HG02642 (cell line): ENCODE data around the gene ANKRD37.
"Not testable (repeated sequence)": the region's sequence is repeated elsewhere in the genome, so short reads cannot be mapped to it uniquely, and the experiment has no call there.

Experiments used
- ATAC-seq: cut with Tn5 transposase; IDR thresholded peaks from one replicate; pipeline ENCODE4 v1.9.1; 2021; ENCODE audit warnings: mild to moderate bottlenecking; ENCODE audit not compliant: unreplicated experiment, poor library complexity

The ANKRD37 gene, protein sequence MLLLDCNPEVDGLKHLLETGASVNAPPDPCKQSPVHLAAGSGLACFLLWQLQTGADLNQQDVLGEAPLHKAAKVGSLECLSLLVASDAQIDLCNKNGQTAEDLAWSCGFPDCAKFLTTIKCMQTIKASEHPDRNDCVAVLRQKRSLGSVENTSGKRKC

DNA sequence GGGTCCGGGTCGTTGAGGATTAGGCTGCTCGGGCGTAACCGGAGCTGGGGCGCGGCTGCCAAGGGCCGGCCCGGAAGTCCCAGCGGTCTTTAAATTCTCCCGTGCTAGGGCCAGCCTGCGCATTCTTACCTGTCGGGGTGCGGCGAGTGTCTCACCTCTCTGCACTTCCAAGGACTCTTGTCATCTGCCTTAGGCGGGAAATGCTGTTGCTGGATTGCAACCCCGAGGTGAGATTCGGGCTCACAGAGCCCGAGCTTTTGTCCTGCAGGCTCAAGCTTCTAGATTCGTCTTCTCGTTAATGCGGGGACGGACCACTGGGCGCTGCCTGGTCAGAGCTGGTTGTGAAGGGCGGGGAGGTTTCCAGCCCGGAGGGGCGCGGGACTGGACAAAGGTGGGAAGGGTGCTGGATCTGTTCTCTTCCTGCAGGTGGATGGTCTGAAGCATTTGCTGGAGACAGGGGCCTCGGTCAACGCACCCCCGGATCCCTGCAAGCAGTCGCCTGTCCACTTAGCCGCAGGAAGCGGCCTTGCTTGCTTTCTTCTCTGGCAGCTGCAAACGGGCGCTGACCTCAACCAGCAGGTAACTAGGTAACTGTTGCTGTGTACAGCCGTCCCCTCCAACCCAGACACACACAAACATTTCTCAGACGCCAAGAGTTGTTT lies at the start of gene ANKRD37:
Gene ANKRD37, plus strand, starts transcription at position 118 of the 662 bp plus-strand sequence. Its CDS starts 83 bp downstream, at position 201.
- ATAC-seq, result no peak

DNA sequence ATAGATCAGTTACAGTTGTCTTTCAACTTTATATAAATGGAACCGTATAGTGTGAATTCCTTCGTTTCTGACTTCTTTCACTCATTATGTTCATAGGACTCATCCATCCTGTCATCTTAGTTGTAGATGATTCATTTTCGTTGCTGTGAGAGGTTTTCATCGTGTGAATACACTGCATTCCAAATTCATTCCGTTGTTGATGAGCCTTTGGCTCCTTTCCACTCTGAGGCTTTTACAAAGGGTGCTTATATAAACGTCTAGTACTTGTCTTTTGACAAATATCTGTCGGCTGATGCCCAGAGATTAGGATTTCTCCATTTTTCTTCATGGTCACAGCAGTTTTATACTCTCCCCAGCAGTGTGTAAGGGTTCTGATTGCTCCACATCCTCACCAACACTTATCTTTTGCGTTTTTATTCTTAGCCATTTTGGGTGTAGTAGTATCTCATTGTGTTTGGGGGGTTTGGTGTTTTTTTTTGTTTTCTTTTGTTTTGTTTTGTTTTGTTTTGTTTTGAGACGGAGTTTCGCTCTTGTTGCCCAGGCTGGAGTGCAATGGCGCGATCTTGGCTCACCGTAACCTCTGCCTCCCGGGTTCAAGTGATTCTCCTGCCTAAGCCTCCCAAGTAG lies 49.6 kb upstream of the ANKRD37 start:
- no peak for ATAC-seq

DNA sequence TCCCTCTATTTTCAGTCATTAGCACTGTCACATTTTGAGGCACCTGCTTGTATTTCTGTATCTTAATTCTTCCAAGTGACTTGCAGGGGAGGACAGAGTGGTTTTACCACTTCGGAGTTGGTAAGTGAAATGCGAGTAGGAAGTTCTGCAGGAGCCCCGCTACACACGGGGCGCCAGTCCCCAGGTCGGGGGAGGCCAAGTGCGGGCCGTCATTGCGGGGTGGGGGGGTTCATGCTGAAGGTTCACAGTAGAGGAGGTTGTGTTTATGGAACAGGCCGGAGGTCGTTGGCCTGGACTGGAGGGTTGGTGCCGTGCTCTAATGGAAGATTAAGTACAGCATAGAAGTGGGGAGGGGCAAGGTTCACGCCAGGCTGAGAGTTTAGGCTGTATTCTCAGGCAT lies 45.0 kb upstream of the ANKRD37 start:
- no peak for ATAC-seq

DNA sequence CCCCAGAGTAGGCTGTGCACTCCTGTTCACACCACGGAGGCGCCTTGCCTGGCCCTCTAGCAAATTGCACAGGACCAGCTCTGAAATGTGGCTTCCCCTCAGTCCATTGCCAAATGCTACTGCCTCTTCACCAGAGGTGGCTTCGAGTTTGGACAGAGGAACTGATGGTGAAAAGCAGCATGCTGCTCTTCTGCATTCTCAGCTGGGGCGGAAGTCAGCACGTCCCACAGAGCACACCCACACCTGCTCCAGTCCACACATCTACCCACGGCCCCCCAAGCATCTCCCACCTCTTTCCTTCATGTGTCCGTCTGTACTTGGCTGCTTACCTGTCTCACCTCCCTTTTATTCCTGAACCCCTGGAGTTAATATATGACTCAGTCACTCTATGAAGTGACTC lies 44.4 kb upstream of the ANKRD37 start:
- ATAC-seq, result no peak

DNA sequence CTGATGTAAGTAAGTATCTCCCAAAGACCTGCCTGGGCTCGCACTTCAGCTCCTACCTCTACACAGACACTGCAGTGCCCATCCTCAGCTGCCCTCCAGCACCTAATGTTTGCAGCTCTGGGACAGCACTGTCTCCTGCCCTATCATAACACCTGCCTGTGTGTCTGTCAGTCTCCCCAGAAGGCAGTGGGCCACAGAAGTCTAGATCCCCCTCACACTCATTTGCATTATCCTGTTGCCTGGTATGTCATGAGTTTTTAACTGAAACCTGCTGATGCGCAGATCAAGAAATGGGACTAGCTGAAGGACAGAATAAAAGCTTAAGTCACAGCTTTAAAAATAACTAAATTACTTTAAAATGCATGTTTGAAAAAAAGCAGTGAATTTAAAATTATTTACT lies 43.9 kb upstream of the ANKRD37 start:
- no peak for ATAC-seq

DNA sequence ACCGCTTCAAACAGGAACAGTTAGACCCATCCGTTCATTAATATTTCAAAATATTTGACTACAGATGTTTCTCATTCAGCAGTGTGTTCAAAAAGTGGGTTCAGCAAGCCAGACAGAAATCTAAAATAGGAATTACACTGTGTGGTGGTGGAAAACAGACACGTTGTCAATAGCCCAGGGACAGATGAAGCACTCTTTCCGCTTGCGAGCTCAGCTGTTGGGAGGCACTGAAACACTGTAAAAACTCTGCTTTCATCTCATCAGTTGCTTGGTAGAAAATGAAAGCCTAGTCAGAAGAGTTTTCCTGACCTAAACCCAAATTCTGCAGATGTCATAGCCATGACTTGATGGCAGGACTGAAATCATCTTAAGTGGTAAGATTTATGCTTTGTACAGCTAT lies 39.4 kb upstream of the ANKRD37 start:
- ATAC-seq, result no peak

DNA sequence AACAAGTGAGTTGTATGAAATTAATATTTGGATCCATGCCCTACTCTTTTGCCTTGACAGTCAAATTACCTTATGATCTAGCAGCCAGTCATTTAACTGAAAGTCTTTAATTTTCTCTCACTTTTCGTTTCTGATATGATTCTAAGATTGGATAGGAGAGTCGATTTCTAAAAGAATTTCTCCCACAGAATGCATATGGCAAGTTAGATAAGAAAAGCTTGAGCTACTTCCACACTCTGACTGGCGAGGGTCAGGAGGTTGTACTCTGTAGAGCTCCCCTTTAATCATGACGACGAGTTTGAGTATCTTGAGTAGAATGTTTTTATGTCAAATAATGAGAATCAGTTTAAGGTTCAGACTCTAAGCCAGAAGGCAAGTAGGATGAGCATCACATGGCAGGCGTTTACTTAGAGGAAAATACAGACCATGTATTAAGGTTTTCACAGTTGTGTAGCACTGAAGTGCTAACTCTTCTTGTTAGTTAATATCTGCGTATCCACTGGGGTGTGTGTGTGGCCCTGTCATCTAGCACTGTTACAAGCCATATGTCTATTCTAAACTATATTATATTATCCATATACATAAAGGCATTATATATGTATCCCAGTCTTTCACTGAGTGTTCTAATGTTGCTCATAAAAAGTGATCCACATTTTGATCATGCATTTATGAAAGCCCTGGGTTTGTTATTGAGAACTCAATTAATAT lies 38.8 kb upstream of the ANKRD37 start:
- ATAC-seq, result no peak

DNA sequence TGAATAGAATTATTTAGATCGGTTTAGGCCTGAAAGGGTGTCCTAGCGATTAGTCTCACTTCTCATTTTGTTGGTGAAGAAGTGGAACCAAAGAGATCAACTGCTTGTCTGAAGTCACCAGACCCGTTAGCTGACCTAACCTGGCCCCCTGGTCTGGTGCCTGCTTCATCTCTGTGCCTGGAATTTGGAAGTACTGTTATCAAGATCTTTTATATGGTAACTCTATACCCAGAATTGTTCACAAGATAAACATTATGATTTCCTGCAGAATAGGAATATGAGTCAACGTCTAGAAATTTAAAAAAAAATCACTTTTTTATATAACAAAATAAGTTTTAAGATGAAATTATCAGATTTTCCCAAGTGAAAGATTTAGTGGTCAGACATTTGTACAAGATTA lies 38.1 kb upstream of the ANKRD37 start:
- ATAC-seq, result no peak

DNA sequence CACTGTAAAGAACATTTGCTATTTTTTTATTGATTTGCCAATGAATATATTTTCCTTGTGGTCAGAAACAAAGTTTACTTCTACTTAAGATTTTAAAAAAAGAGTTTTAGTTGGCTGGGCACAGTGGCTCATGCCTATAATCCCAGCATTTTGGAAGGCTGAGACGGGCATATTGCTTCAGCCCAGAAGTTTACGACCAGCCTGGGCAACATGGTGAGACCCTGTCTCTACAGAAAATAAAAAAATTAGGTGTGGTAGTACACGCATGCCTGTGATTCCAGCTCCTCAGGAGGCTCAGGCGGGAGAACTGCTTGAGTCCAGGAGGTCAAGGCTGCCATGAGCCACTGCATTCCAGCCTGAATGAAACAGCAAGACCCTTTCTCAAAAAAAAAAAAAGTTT lies 37.7 kb upstream of the ANKRD37 start:
- no peak for ATAC-seq

DNA sequence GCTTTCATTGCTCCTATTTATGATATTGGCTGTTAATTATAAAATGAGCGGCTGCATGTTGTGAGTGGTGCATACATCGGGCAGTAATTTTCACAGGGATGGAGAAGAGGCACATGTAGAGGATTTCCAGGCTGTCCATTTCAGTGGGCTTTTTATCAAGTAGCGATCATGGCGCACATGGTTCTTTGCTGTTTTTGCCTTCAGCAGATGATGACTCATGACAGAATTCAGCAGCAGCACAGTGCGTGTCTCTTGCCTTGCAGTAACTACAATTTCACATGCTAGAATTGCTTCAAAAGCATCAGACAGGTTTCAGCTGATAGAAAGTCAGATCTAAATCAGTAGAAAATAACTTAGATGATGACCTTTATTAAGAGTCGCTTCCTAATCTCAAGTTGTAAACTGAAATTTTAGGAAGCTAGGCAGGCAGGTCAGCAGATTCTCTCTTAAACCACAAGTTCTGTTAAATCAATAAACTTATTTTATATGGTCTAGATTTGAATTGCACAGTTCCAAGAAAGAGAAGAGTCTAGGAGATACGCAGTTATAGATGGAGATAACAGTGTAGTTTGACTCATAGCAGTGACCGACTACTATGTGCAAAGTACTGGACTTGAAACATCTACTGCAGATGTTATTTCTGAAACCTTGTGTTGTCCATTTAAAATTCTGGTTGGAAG lies 36.7 kb upstream of the ANKRD37 start:
- ATAC-seq, result no peak

DNA sequence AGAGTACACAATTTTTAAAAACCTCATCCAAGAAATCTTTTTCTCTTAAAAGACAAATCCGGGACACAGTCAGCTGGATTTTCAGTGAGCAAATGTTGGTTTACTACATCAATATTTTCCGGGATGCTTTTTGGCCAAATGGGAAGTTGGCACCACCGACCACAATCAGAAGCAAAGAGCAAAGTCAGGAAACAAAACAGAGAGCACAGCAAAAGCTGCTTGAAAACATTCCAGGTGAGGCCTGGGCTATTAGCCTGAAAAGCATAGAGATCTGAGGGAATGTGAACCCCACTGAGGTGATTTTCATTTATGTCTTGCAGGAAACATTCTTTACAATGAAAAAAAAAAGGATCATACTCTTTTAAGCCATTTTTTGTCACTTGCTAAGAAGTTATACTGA lies 34.8 kb upstream of the ANKRD37 start:
- no peak for ATAC-seq

DNA sequence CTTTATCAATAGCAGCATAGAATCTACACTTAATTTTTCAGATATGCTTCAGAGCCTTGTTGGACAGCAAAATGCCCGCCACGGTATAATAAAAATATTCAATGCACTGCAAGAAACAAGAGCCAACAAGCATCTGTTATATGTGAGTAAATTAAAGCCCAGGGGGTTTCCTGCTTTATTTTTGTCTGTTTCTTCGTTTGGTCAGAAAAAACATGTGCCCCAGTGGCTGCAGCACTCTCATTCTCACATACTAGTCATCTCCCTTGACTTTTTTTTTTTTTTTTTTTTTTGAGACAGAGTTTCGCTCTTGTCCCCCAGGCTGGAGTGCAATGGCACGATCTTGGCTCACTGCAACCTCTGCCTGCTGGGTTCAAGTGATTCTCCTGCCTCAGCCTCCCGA lies 34.1 kb upstream of the ANKRD37 start:
- not testable (repeated sequence) for ATAC-seq

DNA sequence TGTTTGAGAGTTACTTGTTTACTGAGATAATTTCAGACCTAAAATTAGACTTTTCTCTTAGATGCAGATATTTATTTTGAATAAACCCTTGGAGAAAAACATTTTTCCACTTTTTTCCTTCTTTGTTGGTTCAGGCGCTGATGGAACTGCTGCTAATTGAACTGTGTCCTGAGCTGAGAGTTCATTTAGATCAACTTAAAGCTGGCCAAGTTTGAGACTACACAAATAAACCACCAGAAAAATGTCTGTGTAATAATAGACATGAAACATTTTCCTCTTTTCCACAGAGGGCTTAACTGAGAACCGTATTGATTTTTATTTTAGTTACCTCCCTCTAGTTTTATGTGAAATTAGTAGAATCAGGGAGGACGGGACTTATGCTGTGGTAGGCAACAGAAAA lies 33.4 kb upstream of the ANKRD37 start:
- ATAC-seq, result no peak

DNA sequence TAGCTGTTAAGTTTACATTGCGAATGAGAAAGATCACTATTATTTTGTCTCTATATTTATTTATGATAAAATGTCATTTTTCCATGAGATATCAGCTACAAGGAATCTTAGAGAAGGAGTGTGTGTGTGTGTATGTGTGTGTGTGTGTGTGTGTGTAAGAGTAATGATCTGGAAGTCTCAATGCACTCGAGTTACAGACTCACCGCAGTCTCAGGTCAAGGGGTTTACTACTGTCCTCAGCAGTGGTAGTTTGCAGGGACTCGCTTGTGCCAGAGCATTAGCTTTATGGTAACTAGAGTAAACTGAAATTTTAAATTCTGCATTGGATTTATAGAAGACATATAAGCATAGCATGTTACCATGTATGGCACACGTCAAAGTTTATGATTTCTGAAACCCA lies 31.8 kb upstream of the ANKRD37 start:
- no peak for ATAC-seq

DNA sequence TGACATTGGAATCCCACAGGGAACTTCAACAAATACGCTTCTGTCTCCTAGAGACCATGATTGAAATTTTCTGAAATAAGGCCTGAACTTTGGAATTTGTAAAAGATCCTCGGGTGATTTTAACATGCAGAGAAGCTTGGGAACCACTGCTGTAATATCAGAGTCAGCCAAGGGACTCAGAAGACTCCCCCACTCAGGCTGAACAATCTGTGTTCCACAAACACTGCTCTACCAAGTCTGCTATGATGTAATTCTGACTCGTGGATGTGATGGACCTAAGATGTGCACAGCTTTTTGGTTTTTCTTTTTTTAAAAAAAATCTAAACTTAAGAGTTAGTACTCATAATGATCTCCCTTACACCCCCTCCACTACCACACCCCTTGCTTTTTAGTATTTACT lies 26.9 kb upstream of the ANKRD37 start:
- no peak for ATAC-seq

DNA sequence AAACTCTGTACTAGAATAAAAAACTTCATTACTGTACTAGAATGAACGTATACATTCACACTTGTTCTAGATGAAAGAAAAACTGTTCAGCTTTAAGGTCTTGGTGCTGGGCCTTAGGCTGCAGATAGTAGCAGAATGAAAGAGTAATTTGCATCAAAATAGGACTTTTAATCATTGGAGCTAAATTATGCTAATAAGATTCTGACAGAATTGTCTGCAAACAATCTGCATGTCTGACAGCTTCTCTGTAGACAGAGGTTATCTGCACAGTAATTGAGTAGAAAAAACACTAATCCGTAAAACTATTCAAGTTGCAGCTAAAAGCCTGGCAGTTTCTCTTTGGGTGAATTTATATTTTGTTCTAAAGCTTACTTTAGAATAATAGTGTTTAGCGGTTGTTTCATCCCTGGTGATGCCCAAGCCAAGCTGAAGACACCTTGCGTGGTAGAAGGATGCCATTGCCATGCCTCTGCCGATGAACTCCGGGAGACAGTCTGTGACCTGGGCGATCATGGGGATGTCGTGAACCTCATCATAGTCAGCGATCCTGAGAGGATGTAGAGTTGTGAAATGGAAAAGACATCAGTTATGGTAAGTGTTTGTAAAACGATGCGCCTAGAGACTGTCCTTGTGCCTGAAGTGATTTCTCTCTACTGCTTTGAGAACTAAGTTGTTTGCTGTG lies 26.2 kb upstream of the ANKRD37 start:
- ATAC-seq, result no peak

DNA sequence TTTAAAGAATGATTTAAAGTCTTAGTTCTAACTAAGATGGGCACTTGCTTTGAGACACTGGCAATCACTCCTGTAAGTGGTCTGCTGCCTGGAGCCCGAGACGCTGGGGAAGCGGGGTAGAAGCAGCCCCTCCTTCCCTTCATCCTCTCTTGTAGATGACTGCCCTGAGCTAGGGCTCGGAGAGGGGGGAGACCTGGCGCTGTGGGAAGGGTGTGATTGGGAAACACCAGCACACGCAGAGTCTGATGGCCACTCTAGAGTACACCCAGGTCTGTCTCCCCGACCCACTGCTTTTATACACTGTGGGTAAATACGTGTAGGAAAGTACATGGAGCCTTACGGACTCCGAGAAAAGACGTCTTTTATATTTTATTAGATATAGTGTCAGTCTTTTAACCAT lies 24.9 kb upstream of the ANKRD37 start:
- ATAC-seq, result no peak

DNA sequence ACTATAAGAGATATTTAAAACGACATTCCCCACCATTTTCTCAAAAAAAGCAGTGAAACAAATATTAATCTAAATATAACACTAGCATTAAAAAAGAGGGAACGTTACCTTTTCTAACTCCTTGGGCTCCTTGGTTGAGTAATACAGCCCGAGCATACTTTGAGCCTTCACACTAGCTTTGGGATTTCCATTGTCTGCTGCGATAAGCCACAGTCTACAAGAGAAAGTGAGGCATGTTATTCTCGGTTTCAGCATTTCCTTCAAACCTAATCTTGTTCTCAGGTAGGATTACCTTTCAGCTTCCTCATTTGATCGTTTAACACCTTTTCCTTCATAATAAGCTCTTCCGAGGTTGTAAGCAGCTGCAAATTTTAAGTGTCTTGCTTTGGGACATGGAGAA lies 22.6 kb upstream of the ANKRD37 start:
- no peak for ATAC-seq

DNA sequence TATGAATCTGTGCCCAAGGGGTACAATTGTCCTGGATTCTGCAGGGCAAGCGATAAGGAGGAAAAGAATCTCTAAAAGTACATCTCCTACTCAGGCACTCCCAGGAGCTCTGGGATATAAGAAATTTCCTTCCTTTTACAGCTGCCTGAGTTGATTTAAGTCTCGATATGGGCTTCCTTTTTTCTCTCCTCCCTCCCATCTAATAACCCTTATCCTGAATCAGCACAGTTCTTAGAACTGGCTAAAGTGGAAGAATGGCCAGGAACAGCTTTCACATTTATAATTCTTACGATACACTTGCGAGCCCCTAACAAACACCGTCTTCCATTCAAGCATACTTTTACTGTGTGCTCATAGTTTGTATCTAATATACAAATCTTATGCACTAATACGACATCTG lies 22.1 kb upstream of the ANKRD37 start:
- ATAC-seq, result no peak

DNA sequence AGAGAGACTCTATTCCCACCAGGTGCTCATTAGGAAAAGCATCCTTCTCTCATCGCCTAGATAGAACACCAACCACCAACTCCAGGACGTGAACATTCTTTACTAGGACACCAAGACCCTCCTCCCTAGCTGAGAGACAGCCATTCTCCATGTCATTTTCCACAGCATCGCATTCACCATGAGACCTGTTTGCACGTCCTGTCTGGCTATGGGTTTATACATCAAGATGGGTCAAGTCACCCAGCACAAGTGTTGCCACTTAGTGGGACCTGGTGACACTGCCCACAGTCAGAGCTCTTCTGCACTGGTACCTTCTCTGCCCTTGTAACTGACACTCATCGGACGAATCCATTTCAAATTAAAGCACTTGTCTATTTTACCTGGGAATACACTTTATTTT lies 18.4 kb upstream of the ANKRD37 start:
- no peak for ATAC-seq
